SIG-M5 (cell line): ENCODE data around the gene WDTC1.

Experiments
- DNase-seq: peaks from one replicate; lab custom pipeline; 2025; lab: John Stamatoyannopoulos, UW

Gene WDTC1

GRCh38 chr1:27335506-27336422 is 101.3 kb downstream of the WDTC1 start:
- no peak for DNase-seq

DNA sequence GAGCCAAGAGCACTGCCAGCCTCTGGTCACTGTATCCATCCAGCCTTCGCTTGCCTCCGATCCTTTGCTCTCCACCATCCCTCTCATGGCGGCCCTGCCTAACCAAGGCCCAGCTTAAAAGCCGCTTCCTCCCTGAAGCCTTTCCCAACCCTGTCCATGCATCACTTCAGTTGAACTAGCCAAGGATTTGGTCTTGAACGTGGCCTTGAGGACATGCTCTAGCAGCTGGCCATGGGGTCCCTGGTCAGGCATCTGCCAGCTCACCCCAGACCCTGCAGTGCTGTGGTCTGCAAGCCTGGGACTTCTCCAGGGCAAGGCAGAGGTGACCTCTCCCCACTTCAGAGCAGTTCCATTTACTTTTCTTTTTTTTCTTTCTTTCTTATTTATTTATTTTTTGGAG is 102.3 kb downstream of the WDTC1 start:
- DNase-seq: no peak

GRCh38 chr1:27338751-27339150 is 104.3 kb downstream of the WDTC1 start:
- no peak for DNase-seq

- DNase-seq: no peak
Measured at GRCh38 chr1:27339213-27339612, 104.8 kb downstream of the WDTC1 start.

DNA sequence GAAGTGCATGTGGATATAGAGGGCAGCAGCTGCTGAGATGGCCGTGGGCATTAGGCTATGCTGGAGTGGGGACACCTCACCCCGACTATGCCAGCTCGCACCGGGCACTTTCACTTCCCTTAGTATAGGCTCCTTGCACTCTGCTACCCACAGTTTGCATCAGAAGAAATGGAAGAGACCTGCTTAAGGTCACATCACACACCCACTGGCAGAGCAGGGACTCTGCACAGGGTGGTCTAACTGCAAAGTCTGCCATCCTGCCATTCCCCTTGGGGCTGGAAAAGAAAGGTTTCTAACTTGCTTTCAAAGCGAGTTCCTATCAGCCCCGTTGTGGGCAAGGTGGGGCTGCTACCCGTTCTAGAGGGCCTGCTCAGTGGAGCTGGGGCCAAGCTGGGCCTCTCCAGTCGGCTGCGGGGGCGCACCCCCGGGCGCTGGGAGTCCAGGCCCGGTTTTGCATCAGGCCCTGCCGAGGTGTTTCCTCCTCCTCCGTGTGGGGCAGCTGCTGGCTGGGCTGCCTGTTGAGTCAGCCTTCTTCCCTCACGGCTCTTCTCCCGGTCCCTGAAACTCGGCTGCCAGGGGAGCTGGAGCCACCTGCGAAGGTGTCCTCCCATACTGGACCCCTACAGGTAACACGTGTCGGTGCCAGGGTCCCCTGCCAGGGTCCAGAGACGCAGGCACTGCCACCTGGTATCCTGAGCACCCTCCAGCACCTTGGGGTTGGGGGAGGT is 107.3 kb downstream of the WDTC1 start, which contains the start of gene SYTL1:
TSS of gene SYTL1 (plus strand) at position 498 of the 728 bp plus-strand sequence. CDS start 3,313 bp downstream, outside the sequence.
- peak; percentile 41 for DNase-seq

- DNase-seq: no peak
Measured at GRCh38 chr1:27342391-27342777, 108.0 kb downstream of the WDTC1 start.

DNA sequence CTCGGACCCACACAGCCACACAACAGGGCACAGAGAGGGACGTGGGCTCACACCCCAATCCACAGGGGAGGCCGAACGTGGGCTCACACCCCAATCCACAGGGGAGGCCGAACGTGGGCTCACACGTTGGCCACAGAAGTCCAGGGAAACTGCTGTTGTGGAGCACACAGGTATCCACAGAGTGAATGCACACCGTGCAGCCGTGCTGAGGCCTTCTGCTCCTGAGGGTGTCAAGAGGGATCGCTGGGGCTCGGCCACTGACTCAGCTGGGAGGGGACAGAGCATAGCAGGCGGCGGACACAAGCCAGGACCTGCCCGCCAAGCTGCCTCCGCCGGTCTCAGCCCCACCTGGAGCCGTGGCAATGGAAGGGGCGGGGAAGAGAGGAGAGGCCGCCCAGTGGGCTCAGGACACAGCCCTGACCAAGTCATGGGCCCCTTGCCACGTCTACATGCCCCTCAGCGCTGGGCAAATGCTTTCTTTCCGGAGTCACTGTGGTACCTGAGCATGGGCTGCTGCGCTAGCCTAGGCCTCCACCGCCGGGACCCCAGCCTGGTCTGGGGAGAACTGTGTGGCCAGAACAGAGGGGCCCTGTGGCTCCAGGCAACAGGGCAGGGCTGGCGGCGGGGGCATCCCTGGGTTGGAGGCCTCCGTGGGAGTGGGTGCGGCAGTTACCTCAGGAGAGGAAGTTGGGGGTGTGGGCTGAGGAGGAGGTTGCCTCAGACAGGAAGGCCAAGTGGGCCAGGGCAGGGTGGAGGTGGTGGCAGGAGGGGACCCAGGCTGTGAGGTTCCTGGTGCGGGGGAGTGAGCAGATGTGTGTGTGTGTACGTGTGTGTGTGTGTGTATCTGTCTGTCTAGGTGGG is 108.6 kb downstream of the WDTC1 start:
- peak; percentile 17 for DNase-seq

DNA sequence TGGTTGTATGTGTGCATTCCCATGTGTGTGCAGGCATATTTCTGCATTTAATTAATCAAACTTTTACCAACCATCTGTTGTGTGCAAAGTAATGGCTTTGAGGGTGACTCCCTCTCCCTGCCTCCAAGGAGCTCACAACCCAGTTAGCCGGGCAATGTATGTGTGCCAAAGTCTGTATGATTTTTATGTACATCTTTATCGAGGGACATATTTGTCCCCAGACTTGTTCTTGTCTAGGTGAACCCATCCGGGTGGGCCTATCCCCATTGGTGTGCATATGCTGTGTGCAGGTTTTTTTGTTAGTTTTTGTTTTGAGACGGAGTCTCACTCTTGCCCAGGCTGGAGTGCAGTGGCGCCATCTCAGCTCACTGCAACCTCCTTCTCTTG is 109.2 kb downstream of the WDTC1 start:
- DNase-seq: no peak

DNA sequence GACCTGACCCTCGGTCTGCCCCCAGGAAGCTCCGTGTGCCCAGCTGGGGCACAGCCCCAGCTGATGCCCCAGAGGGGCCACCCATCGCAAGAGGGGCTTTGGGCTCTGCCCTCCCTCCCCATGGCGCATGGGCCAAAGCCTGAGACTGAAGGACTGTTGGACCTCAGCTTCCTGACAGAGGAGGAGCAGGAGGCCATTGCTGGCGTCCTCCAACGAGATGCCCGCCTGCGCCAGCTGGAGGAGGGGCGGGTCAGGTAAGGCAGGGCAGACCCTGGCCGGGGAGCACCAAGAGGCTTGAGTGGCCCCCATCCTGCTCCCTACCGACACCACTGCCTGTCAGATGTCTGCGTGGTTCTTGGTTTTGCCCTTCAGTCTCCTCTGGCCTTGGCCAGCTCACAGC is 110.8 kb downstream of the WDTC1 start:
- DNase-seq: no peak

- no peak for DNase-seq
Measured at GRCh38 chr1:27346357-27346756, 111.9 kb downstream of the WDTC1 start.

GRCh38 chr1:27346991-27347624 is 112.7 kb downstream of the WDTC1 start:
- no peak for DNase-seq

- DNase-seq: no peak
Measured at GRCh38 chr1:27348861-27349783, 114.7 kb downstream of the WDTC1 start.

GRCh38 chr1:27349784-27350662 is 115.6 kb downstream of the WDTC1 start:
- no peak for DNase-seq

DNA sequence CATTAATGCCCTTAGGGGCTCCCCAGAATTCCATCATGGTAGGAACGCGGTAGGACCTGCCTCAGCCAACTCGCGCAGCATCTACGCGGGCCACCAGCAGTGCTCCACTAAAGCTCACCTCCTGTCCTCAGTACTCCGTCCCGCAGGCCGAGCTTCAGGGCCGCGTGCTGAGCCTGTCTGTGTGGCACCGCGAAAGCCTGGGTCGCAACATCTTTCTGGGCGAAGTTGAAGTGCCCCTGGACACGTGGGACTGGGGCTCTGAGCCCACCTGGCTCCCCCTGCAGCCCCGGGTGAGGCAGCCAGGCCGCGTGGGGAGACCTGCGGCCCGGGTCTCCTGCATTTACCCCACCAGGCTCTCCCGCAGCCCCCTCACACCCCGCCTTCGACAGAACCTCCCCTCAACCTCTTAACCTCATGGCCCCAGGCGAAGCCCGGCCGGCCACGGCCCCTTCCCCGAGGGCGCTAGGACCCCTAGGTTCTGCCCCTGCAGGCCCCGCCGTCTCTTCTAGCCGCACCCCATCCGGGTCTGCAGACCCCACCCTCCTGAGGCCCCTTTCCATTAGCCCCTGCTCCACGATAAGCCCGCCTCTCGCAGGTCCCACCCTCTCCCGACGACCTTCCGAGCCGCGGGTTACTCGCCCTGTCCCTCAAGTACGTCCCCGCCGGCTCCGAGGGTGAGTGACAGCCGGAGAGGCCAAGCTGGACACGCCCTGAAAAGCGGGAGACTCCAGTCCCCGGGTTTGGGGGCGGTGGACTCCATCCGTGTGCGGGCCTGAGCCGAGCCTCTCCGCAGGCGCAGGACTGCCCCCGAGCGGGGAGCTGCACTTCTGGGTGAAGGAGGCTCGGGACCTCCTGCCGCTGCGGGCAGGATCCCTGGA is 116.5 kb downstream of the WDTC1 start:
- no peak for DNase-seq

- DNase-seq: no peak
Measured at GRCh38 chr1:27351541-27352107, 117.2 kb downstream of the WDTC1 start.

DNA sequence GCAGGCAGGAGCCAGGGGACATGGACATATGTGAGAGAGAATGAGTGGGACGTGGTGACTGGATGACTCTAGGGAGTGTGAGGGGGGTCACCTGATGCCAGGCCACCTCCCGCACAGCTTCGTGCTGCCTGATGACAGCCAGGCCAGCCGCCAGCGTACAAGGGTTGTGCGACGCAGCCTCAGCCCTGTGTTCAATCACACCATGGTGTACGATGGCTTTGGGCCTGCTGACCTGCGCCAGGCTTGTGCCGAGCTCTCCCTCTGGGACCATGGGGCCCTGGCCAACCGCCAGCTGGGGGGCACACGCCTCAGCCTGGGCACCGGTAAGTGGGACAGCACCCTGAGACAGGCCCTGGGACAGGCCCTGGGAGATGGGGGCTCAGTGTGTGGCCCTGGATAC is 118.7 kb downstream of the WDTC1 start:
- no peak for DNase-seq

DNA sequence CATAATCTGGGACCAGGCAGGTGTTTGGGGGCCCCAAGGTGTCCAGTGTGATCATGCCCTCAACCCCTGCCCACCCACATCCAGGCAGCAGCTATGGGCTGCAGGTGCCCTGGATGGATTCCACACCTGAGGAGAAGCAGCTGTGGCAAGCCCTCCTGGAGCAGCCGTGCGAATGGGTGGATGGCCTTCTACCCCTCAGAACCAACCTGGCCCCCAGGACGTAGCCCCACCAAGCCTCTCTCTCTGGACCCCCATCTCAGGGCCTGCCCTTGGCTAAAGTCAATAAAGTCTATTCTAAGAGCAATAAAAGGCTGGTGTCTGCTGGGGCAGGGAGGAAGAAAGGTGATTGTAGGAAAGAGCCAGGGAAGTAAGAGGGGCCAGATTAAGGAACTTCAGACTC is 119.2 kb downstream of the WDTC1 start:
- DNase-seq: no peak

GRCh38 chr1:27355683-27356082 is 121.3 kb downstream of the WDTC1 start:
- DNase-seq: no peak
